GM10266 (cell line): Measurements from ENCODE around the gene TPCN2.

Source experiments
- DNase-seq: peaks from one replicate; pipeline ENCODE4 v3.0.0; 2012; ENCODE audit errors: extremely low spot score
- TF ChIP-seq, protein P1 (sequence below): IDR thresholded peaks from 2 replicates; pipeline ENCODE4 v1.5.1; 2012; ENCODE audit warnings: mild to moderate bottlenecking, low read depth; ENCODE audit not compliant: control insufficient read depth, insufficient read depth; ENCODE audit errors: missing control alignments

TPCN2 gene

DNA sequence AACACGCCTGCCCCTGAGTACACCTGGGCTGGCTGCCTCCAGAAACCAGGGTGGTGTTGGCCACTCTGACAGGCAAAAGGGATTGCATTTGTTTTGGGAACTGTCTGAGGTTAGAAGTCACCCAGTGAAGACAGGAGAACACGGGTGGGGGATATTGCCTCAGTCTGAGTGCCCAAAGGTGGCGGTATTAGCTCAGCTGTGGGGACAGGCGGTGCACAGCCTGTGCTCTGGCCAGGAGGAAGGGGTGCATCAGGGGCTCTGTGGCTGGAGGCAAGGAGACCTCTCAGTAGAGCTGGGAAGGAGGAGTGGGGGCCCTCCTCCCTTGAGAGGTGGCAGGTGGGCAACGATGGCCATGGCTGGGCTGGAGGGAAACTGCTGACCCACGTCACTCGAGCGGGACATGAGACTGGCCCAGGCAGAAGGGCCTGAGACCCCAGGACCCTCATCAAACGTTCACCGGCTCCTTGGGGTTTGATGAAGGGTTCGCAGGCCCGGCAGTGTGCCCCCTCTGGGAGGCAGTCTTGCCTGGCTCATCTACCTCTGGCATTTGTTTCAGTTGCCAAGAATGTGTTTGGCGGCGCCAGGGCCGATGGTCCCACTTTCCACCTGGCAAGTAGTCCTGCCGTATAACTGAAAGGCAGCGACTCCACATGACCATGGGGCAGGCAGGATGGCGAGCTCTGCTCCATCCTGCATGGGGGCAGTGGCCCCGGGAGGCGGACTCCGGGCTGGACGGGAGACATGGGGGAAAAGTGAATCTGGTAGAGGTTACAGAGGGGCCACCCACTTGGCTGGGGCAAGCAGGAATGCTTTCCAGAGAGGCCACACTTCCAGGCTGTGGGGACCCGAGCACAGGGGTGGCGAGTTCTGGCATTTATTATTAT lies 54.2 kb downstream of the TPCN2 start:
- no peak for DNase-seq
- TF ChIP-seq, protein P1, sequence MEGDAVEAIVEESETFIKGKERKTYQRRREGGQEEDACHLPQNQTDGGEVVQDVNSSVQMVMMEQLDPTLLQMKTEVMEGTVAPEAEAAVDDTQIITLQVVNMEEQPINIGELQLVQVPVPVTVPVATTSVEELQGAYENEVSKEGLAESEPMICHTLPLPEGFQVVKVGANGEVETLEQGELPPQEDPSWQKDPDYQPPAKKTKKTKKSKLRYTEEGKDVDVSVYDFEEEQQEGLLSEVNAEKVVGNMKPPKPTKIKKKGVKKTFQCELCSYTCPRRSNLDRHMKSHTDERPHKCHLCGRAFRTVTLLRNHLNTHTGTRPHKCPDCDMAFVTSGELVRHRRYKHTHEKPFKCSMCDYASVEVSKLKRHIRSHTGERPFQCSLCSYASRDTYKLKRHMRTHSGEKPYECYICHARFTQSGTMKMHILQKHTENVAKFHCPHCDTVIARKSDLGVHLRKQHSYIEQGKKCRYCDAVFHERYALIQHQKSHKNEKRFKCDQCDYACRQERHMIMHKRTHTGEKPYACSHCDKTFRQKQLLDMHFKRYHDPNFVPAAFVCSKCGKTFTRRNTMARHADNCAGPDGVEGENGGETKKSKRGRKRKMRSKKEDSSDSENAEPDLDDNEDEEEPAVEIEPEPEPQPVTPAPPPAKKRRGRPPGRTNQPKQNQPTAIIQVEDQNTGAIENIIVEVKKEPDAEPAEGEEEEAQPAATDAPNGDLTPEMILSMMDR: peak; percentile 37

DNA sequence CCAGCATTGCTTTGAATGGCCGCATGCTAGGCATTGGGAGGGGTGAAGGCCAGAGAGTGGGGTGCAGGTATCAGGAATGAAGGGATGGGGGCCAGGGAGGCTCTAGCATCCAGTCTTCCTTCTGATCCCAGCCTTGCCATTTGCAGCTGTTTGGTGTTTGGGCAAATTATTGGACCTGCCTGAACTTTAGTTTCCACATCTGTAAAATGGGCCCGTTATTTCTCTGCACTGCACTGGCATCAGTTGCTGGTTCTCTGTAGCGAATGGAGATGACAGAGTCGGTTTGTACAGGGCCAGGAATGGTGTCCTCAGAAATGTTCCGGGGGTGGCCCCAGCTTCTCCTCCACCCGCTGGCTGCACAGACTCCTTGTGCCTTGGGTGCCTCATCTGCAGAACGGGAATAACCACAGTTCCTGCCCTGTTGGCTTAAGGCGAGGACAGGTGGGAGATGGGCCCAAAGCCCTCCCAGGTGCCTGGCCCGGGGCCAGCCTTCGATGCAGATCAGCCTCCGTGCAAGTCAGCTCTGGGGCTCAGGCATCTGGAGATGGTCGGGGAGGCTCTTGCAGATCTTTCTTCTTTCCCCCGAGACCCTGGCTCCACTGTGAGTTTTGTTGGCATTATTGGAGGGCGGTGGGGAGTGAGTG lies 55.6 kb downstream of the TPCN2 start:
- TF ChIP-seq, protein P1: no peak
- no peak for DNase-seq

DNA sequence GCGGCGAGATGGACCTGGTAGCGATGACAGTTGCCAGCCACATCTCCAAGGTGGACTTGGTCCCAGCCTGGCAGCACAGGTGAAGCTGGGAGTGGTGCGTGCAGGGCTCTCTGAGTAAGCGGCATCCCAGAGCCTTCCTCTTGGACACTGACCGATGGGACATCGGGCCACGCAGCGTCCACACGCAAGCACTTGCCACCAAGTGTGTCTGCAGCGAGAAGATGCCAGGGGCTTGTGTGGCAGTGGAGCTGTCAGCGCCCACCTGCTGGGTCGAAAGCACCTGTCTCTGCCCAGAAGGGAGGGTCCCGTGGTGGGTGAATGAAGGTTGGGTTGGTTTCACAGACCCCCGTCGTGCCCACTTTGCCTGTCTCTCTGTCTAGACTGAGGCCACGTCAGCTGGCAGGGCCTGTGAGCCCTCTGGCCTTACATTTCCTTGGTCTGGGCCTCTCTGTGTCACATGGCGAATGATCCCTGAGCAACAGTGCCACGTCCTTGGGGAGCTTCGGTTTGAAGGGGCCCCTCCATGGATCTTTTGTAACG lies 56.2 kb downstream of the TPCN2 start:
- DNase-seq: no peak
- TF ChIP-seq, protein P1: no peak

DNA sequence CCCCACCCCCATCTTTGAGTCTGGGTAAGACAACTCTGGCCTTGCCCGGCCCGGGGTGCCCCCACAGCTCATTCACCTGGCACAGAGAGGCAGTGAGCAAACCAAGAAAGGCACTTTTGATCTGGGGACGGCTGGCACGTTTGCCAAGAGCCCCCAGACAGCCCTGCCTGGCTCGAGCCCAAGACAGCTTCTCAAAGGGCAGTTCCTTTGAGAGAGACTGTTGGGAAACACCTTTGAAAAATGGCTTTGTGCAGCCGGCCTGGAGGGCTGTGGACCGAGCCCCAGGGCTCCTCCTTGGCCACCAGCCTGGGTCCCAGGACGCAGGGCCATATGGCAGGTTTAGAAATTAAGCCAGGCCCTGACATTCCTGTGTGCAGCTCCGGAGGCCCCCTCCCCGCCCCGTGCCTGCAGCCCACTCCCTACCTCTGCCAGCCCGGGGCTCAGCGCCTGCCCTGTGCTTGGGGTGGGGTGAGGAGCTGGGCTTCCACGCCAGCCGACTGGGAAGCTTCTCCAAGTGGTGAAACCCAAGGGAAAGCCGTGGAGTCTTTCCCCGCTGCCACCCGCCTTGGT lies 56.8 kb downstream of the TPCN2 start:
- TF ChIP-seq, protein P1: no peak

DNA sequence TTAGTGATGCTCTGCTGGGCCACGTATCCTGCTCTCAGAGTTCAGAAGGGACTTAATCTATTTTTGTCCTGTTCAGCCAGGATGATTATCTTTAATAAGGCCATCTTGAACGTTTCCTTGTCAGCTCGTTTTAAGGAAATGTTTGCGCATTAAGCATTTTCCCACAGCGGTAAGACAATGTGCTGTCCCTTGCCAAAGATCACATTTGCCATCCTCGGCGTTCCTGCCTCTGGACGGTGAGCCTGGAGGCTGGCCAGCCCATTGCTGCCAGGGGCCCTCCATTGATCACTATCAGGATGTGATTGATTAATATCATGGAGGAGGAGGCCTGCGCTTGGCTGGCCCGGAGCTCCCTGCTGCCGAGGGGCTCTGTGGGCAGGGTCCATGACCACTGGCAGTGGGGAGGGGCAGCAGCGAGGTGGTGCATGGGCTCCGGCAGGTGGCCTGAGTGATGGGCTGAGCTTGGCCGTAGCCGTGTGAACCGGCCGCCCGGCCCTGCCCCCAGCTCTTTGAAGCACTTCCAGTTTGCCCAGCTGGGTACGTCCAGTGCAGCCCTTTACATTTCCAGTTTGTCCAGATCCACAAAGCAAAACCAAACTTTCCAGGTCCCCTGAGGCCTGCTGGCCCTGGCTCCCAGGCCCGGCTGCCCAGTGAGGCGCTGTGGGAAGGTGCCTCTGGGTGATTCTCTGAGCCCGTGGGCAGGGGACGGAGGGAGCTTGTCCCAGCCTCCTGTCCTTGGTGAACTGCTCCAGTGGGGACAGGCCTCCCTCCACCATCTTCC lies 57.5 kb downstream of the TPCN2 start:
- TF ChIP-seq, protein P1: no peak
- DNase-seq: no peak

More for the DNA sequence above, 56.8 kb downstream of the TPCN2 start:
- DNase-seq: no peak

DNA sequence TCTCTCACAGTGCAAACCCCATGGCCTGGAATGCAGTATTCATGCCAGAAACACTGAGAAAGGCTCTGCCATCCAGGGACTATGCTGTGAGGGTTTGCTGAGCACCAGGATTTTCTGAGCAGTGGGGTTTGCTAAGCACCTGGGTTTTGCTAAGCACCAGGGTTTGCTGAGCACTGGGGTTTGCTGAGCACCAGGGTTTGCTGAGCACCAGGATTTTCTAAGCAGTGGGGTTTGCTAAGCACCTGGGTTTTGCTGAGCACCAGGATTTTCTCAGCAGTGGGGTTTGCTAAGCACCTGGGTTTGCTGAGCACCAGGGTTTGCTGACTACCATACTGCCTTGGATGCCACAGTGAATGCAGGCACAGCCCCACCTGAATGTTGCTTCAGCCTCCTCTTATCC lies 58.7 kb downstream of the TPCN2 start:
- TF ChIP-seq, protein P1: no peak
- no peak for DNase-seq
